Stimulated activated CD4-positive, alpha-beta T cell treated with anti-CD3 and anti-CD28 coated beads, Interleukin-1b, Interleukin-23, amount 100 ng/mL, for 1 hour (primary cell): ENCODE results near the gene ZNF800.
A peak's percentile ranks its signal among the peaks of the same experiment; 100 is the strongest.
"Not testable (repeated sequence)": the region's sequence is repeated elsewhere in the genome, so short reads cannot be mapped to it uniquely, and the experiment has no call there.

Experiments
- DNase-seq, 2 donors: peaks; one replicate each; pipeline ENCODE4 v3.0.0-alpha.2; 2020; ENCODE audit warnings: low read depth in 2 of 2

The ZNF800 gene, protein sequence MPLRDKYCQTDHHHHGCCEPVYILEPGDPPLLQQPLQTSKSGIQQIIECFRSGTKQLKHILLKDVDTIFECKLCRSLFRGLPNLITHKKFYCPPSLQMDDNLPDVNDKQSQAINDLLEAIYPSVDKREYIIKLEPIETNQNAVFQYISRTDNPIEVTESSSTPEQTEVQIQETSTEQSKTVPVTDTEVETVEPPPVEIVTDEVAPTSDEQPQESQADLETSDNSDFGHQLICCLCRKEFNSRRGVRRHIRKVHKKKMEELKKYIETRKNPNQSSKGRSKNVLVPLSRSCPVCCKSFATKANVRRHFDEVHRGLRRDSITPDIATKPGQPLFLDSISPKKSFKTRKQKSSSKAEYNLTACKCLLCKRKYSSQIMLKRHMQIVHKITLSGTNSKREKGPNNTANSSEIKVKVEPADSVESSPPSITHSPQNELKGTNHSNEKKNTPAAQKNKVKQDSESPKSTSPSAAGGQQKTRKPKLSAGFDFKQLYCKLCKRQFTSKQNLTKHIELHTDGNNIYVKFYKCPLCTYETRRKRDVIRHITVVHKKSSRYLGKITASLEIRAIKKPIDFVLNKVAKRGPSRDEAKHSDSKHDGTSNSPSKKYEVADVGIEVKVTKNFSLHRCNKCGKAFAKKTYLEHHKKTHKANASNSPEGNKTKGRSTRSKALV

DNA sequence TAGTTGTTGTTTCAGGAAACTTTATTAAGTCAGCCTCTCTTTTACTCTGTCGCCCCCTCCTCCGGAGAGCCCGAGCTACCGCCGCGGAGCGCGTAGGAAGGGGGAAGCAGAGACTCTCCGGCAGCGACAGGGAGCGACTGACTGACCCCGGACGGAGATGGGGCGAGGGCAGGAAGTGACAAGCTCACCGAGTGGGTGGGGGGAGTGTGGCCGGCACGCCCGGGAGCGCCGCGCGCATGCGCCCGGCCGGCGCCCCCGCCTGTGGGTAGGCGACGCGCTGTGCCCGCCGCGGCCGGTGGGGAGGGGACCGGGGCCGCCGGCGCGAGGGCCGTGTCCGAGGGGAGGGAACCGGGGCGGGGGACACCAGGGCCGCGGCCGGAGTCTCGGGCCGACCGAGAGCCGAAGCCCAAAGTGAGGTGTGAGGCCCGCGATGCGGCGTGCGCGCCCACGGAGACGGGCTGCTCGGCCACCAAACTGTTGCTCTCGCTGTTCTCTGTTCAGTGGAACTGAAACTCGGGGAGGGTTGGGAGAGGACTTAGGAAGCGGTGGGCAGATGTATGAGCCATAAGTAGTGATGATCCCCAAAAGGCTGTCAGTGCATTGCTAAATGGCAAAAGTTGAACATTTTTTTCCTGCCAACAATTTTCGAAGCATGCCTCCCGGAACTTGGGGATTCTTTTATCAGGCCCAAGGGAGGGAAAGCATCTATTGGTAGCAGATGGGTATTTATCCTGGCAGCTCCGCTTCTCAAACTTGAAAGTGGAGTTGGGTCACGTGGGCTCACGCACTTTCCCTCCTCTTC is at the start of gene ZNF800:
TSS of gene ZNF800 (minus strand) at position 143 of the 802 bp plus-strand sequence. CDS start 1,151 bp downstream, outside the sequence.
- DNase-seq, result peak; percentile 75 to 77

DNA sequence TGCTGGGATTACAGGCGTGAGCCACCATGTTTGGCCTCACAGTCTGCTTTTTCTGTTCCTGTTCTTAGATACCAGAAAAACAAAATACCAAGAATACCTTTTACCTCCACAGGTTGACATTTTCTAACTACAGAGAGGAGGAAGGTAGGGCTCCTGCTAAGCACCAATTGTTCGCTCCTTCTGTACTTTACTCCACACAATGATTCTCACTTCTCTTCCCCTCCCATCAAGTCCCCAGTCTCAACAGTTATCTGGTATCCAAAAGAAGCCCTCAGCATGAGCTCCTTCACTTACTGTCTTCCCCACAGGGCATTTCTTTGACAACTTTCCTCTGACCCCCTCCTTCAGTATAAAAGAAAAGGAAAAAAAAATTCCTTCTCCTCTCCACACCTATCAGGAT is 47.7 kb upstream of the ZNF800 start:
- no peak for DNase-seq

DNA sequence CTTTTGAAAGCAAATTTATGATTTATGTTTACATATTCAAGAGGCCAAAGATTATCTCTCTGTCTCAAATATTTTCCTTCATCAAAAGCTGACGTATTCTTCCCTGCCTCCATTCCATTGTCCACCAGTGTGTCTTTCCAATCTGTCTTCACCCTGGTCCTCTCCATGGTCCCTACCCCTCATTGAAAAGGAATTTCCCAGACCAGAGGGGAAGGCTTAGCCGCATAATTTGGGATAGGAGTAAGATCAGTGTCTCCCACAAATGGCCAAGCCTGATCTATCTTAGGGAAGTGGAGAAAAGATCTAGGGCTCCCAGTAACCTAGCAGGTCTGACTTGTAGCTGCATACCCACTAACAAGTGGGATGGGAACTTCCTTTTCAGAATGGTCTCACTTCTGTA is 46.3 kb upstream of the ZNF800 start:
- no peak for DNase-seq

DNA sequence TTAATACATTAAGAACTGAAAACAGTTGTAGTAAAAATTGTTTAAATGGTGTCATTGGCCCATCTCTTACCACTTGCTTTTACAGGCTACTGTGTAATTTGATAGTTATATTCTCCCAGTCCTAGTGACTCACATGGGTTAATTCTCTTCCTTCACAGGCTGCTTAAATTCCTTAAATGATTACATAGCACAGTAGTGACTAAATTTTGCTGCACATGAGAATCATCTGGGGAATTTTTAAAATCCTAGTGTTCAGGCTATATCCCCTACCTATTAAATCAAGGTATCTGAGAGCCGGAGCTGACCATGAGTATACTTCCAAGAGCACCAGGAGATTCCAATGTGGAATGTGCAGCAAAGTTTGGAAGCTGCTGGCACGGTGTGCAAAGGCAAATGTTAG is 45.3 kb upstream of the ZNF800 start:
- no peak for DNase-seq

DNA sequence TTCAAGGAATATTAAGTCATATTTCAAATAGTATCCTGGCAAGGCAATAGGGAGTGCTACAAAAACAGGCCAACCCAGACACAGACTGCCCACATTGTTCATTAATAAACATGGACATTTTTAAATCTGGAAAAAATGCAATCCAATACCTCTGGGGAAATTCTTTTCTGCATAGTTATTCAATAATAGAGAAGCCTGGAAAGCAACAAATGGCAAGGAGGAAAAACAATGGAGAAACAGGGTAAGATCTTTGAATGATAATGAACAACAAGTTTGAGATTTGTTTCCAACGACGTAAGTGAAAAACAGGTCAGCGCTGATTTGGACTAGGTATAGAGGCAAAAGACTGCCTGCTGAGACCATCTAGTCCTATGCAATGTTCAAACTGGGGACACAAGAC is 44.7 kb upstream of the ZNF800 start:
- DNase-seq, result no peak

DNA sequence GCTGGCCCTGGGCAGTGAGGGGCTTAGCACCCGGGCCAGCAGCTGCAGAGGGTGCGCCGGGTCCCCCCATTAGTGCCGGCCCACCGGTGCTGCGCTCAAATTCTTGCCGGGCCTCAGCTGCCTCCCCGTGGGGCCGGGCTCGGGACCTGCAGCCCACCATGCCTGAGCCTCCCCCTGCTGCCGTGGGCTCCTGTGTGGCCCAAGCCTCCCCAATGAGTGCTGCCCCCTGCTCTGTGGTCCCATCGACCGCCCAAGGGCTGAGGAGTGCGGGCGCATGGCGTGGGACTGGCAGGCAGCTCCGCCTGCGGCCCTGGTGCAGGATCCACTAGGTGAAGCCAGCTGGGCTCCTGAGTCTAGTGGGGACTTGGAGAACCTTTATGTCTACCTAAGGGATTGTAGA is 36.8 kb upstream of the ZNF800 start:
- not testable (repeated sequence) for DNase-seq

DNA sequence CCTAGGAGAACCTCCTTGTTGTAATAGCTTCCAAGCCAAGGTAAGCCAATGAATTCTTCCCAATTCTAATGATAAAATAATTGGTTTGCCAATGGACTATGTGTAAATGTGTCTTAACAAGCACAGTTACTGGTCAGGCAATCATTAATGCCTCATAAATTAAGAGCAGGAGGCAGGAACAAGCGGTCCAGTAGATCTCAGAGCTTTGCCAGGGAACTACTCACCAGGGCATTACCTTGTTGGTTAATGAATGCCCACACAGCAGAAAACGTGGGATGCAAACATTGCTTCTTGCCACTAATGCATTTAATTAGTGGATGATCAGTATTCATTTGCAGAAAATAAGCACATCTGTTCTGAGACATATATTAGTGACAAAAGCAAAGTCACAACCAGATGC is 26.7 kb upstream of the ZNF800 start:
- DNase-seq, result no peak

DNA sequence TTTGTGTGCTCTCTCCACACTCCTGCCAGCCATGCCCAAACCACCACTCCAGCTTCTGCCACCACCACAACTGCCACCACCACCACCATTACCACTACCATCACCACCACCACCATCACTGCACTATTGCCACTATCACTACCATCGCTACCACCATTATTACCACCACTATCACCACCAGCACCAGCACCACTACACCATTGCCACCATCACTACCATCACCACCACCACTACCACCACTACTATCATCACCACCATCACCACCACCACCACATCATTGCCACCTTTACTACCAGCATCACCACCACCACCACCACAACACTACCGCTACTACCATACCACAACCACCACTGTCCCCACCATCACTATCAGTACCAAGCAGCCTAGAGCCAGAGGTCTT is 26.0 kb upstream of the ZNF800 start:
- DNase-seq, result no peak

DNA sequence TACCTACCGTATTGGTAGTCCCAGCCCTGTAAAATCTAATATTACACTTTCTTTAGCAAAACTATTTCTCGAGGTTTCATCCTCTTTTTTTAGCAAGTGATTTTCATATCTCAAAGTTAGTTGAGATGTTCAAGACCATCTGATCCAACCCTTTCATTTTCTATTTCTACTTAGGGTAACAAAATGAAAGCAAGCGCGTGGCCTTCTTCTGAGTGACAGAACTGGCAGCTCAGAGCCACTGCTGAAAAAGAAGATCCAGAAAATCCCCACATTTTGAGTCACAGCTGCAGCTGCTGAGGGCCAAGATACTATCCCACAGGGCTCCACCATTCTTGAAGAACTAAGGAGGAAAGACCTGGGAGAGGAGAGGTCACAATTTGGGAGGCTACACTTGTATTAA is 24.8 kb upstream of the ZNF800 start:
- DNase-seq, result no peak

DNA sequence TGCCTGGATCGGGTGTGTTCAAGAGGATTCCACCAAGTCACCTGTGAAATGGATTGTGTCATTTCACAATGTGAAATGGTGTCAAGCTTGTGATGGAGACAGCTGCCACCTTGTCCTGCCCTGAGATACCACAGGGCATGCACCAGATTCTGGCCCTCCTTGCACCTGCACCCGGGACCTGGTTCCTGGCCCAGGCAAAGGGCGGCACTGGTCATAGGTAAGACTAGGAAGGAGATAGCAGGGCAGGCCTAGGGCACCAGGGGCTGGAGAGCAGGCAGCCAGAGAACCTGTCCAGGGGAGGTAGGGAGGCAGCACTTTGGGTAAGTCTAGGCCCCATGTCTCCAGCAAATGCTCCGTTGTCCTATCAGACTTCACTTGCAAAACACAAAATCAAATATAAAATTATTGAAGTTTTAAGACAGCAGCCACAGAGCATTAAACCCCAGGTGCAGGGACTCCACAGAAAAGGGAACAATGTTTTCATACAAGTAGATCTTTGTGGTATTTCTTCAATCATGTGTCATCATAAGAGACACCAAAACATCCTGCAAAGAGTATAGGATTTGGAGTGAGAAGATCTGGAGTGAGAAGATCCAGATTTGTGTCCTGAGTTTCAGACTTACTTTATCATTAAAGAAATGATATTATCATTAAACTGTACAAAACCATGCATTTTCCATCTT is 22.7 kb upstream of the ZNF800 start:
- no peak for DNase-seq

DNA sequence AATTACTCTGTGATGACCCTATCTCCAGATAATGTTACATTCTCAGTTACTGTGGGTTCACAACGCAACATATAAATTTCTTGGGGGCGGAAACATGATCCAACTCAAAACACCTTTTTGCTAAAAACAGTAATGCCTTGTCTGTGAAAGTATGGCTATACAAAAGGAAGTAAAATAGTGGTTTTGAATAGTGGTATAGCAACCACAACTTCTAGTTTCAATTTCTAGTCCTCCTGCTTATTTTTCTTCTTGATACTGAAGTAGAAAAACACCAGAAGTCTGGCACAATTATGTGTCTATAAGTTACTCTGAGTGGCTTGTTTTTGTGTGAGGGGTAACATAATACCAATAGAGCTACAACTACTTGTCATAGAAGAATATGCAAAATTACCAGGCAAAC is 21.5 kb upstream of the ZNF800 start:
- no peak for DNase-seq

DNA sequence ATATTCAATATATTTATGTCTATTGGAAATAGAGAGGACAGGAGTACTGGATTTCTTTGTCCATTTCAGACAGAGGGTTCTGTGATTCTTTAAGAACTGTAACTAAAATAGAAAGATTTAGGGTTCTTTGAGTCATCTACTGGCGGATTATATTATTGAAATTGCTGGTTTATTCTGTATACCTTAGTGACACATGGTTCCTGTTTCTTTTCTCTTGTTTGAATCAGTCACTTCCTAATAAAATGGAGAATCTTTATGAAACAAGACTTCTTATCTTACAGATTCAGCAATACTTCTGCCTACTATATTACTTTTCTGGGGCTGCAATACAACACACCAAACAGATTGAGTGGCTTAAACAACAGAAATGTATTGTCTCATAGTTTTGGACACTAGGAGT is 20.8 kb upstream of the ZNF800 start:
- no peak for DNase-seq

DNA sequence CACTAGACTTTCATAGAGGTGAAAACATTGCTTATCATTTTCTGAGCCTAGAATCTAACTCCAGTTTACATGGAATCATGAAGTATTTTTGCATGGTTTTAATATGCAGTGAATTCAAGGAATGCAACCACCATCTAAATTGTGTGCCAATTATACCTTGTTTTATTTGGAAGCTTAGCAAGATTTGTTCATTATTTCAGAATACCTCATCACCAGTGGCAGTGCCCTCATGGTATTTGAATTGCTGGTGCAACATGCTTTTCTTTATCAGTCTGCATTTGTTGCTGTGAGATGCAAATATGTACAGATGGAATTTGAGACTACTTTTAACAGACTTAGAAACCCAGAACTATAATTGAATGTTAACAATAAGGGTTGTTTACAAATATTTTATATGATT is 18.7 kb upstream of the ZNF800 start:
- DNase-seq, result no peak

DNA sequence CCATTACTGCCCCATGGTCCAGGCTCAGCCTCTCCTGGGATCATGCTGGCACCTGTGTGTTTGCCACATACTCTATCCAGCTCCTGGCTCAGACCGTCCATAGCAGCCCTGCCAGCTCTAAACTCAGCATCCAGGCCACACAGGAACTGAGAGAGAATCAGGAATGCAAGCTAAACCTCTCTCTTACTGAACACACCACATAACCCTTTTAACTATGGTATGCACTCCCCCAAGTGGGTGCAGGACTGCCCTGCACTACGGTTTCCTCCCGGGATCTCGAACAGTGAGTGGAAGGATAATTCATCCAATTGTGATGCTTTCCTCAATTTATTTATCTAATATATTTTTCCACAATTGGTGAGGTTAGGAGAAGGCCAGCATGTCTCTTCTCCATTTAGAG is 17.1 kb upstream of the ZNF800 start:
- DNase-seq, result no peak

DNA sequence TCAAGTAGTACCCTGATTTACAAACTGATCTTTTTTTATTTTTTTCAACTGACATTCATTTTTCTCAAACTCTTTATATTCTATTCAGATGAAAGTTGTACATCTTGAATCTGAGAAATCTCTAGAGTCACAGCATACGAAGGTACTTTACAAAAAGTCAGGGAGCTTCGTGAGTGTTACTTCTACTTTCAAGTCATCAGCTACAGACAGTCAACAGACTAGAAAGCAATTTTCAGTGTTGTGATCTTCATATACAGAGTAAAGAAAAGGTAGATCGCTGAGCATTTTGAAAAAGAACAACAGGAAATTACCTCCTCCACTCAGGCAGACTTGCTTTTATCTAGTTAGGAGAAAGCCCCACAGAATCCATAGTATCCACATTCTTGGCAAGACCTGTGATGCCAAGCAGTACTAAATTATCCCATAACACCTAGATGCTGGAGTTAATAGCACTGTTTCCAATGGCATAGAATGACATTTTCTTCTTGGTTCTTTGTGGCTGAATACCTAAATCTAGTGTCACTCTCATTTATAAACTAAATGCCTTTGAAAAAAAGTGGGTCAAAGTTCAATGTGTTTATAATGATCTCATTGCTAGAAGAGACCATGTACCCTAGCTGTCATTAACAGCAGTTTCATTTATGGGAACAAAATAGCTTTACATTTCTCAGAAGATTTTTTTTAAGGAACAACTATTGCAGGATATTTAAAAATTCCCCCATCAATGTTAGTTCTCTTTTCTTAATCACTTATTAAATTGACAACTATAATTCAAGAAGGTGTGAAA is 12.0 kb upstream of the ZNF800 start:
- no peak for DNase-seq

DNA sequence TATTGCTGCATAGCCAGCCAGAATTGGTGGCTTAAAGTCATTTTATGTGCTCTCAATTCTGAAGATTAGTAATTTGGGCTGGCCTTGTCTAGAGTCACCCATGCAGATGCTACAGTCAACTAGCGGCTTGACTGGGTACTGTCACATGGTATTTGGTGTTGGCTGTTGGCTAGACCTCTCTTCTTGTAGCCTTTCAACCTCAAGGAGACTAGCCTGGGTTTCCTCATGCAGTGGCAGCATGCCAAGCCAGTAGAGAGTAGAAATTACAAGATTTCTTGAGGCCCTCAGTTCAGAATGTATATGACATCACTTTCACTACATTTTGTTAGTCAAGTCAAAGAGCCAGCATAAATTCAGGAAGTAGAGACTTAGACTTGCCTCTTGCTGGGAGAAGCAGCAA is 3.7 kb upstream of the ZNF800 start:
- no peak for DNase-seq

DNA sequence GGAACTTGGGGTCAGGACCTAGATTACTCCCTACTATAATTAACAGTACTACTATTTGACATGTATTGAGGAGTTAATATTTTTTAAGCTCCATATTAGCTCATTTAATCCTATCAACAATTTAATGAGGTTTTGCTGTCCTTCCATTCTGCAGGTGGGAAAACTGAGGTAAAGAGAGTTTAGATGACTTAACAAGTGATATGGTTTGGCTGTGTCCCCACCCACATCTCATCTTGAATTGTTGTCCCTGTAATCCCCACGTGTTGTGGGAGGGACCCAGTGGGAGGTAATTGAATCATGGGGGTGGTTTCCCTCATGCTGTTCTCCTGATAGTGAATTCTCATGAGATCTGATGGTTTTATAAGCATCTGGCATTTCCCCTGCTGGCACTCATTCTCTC is 2.6 kb upstream of the ZNF800 start:
- not testable (repeated sequence) for DNase-seq

DNA sequence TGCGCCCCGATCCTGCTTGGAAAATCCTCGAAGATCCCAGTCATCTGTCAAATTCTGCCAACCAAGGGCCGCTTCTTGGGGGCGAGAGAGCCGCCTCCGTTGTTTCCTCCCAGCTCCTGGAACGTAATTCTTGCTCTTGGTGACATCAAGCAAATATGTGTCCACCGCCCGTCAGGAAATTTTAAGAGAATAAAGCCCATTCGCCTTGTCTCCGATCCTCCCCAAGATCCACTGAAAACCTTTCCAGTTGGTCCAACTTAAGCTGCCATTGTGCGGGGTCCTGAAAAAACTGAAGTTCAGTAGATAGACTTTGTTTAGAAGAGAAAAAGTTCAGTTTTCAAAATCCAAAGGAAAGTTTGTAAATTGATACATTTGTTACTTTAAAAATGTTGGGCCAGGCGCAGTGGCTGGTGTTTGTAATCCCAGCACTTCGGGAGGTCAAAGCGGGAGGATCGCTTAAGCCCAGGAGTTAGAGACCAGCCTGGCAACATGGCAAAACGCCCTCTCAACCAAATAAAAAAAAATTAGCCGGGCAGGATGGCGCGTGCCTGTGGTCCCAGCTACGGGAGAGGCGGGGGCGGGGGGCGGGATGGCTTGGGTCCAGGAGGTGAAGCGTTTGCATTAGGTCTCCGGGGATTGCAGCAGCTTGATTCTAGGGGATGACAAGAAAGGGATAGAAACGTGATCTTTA is 1.0 kb upstream of the ZNF800 start:
- no peak for DNase-seq

DNA sequence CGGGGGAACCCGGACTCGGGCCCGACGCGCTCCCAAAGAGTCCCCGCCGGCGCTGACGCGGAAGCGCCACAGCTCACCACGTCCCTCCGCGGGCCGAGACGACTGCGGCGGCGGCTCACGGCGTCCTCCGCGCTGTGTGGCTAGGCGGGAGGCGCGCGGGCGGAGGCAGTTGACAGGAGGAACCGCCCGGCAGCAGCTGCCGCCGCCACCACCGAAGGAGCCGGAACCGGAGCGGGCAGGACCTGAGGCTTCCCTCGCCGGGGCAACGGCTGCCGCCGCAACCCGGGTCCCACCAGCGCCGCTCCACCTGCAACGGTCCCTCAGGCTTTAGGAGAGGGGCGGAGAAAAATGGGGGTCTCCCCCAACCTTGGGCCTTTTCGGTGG is 334 bp downstream of the ZNF800 start:
- peak; percentile 19 to 46 for DNase-seq

DNA sequence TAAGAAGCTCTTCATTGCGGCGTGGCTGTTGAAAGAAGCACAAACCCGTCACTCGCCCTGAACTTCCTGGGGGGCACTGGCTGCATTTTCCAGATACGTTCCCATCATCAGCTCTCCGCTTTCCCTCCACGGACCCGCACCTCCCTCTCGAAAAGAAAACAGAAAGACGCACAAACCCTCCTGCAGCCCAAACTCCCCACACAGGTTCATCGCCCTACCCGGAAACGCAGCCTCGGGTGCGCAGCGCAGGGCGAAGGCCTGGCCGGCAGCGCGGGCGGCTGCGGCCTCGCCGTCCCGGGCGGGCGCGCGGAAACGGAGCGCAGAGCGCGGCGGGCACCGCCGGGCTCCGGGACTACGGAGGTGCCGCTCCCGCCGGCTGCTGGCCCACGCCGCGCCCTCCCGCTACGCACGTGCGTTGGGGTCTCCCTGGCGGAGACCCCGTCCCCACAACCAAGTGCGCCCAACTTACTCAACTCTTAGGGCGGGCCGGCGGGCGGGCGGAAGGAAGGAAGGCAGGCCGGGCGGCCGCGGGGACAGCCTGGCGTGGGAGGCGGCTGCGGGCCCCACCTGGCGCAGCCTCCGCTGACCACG is 822 bp downstream of the ZNF800 start:
- peak in 1 of 2 donors; percentile 30 for DNase-seq
